Inflammatory macrophage treated with lipopolysaccharide for 4 hours (primary cell): ENCODE measurements around the gene SNAP23.
A peak's percentile ranks its signal among the peaks of the same experiment; 100 is the strongest.
"Not testable (repeated sequence)": the region's sequence is repeated elsewhere in the genome, so short reads cannot be mapped to it uniquely, and the experiment has no call there.

ENCODE experiments used
- DNase-seq: peaks from one replicate; pipeline ENCODE4 v3.0.0-alpha.2; 2020

Gene SNAP23

DNA sequence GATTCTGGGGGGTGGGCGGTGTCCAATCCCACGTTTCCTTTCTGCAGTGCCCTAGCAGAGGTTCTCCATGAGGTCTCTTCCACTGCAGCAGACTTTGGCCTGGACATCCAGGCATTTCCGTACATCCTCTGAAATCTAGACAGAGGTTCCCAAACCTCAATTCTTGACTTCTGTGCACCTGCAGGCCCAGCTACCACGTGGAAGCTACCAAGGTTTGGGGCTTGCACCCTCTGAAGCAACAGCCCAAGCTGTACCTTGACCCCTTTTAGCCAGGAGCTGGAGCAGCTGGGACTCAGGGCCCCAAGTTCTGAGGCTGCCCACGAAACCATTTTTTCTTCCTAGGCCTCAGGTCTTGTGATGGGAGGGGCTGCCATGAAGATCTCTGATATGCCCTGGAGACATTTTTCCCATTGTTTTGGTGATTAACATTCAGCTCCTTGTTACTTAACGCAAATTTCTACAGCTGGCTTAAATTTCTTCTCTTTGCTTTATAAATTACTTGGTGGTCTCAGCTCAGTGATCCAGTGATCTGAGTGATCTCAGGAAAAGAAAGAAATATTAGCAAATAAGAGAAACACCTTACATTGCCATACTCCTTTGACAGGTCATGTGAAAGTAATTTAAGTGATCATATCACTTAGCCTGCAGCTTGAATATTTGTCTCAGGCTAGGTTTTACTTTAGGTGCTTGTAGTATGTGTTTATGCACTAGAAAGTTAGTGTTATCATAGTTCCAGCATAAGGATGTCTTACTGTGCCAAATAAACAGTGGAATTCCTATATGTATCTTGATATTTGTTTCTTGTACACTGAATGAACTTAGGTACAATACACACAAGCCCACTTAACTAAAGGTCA is 3.0 kb downstream of the SNAP23 start:
- DNase-seq = no peak

DNA sequence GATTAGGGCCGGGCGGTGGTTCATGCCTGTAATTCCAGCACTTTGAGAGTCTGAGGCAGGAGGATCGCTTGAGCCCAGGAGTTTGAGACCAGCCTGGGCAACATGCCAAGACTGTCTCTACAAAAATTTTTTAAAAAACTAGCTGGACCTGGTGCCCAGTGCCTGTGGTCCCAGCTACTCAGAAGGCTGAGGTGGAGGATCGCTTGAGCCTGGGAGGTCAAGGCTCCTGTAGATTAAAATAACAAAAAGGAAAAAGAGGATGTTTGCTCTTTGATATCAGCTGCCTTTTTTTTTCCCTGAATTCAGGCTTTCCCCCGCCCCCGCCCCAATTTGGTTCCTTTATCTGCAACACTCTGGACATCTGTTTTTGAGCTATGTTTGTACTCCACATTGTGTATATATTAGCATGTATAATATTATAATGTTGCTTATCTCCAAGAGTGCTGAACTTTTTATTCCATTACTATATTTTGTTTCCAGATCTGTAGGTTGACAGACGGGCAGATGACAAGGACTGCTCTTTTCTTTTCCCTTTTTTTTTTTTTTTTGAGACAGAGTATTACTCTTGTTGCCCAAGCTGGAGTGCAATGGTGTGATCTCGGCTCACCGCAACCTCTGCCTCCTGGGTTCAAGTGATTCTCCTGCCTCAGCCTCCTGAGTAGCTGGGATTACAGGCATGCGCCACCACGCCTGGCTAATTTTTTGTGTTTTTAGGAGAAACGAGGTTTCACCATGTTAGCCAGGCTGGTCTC is 4.6 kb downstream of the SNAP23 start:
- peak; percentile 49 for DNase-seq

DNA sequence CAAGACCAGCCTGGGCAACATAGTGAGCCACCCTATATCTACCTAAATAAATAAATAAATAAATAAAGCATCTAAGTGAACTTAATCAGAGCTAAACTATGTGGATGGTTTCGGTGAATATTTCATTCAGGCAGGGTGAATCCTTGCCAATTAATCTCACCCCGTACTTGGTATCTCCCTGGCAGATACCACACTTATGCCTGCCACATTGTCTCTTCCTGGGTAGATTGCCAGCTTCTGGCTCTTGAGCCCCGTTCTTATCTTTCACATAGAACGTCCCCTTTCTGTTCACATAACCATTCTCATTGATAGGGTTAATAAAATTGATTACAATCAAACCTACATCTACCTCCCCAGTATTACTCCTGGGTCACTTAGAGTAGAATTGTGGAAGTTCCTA is 7.0 kb downstream of the SNAP23 start:
- no peak for DNase-seq

DNA sequence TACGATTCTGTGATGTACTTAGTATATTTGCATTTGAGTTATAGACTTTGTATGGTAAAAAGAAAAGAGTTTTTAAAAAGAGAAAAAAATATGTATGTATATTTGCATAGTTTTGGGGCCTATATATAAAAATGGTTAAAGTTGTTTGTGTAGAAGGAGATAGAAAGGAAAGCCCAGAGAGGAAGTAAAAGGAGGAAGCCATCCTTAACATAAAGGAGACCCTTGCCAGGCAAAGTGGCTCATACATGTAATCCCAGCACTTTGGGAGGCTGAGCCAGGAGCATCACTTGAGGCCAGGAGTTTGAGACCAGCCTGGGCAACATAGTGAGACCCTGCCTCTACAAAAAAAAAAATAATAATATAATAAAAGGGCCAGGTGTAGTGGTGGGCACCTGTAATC is 8.4 kb downstream of the SNAP23 start:
- peak; percentile 49 for DNase-seq

DNA sequence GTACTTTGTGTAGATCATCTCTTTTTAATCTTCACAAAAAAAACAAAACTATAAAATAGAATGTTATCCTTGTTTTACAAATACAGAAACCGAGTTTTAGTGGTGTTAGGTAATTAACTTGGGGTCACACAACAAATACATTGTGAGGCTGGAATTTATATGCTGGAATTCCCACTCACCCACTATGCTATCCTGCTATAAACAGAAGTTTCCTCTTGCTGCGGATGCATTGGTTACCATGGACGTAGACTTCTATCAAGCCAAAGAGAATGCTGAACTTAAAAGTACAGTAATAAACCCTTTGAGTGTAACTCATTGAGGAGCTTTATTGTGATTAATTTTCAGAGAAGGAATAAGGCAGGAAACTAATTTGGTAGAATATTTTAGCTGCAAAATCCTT is 9.2 kb downstream of the SNAP23 start:
- DNase-seq = no peak

DNA sequence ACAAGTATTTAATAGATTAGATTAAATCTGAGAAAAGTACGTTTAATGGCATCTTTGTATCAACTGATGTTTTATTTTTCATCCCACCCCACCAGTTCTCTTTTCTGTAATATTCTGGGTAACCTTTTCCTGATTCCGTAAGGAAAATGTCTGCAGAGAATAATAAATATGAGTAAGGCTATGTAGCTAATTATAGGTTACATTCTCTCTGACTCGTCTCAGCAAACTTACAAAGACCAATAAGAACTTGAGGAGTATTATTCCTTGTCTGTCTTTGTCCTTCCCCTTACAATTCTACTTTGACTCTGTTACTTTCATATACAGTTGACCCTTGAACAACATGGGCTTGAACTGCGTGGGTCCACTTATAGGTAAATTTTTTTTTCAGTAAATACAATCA is 12.1 kb downstream of the SNAP23 start:
- DNase-seq = no peak

DNA sequence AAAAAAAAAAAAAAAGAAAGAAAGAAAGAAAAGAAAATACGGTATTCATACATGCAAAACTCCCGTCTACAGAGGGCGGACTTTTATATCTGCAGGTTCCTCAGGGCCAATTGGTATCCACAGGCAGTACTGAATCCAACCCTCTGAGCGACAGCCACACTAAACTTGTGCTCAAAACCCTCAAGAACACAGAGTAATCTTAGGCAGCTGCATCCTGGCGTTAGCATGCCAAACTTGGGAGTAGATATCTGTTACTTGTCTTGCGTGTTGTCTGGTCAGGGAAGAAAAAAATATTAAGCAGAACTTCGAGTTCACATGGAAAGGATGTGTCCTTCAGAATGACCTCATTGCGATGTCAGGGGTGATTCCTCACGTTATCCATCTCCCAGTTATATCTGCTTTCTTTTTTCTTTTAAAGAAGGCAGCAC is 12.8 kb downstream of the SNAP23 start:
- peak; percentile 39 for DNase-seq

DNA sequence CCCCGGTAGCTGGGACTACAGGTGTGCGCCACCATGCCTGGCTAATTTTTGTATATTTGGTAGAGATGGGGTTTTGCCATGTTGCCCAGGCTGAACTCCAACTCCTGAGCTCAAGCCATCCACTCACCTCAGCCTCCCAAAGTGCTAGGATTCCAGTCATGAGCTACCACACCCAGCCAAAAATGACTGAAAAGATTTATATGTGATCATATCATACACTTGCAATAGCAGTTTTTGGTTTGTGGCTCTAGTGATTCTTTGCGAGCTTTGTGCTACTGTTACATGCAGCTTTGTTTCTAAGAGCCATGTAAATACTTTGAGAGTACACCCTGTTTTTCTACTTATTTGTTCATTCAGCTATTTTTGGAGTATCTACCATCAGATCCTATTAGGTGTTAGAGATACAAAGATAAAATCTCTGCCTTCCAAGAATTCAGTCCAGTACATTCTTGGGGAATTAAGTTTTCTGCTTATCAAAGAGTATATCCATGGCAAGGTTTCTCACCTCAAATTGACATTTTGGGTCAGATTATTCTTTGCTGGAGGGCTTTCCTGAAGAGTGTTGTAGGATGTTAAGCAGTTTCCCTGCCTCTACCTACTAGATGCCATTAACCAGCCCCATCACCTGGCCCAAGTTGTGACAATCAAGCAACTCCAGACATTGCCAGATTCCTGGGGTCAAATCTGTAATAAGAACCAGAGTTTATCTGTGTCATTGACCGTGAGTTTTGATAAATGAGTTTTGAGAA is 15.0 kb downstream of the SNAP23 start:
- DNase-seq = no peak

DNA sequence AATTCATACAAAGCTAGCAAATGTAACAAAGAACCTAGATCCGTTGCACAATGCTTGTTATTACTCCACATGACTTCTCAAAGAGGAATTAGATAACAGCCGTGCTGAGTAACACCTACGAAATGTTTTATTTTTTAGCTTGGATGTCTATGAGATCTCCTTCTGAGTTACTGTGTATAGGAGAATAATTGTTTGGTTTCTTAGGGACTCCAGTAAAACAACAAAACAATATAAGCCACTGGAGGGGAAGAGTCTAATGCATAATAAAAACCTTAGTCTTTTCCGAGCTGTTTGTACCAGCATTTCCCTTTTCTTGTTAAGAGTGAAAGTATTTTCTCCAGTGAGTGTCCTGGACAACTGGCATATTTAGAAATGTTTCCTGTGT is 15.6 kb downstream of the SNAP23 start:
- DNase-seq = peak; percentile 83

DNA sequence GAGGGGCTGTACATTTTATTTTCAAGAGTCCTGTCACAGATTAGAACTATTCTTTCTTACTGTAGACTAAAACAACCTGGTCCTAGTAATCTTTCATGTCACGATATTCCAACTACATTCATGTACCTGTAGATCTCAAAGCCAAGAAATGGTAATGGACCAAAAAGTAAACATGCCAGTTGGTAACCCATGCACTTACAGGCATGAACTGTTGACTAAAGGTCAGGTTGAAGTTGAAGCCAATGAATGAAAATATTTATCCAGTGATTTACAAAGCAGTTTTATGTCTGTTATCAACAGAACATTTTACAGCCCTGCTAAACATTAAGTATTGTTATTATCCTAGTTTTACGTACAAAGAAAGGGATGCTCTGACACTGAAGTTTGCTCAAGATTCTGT is 27.9 kb downstream of the SNAP23 start:
- no peak for DNase-seq

DNA sequence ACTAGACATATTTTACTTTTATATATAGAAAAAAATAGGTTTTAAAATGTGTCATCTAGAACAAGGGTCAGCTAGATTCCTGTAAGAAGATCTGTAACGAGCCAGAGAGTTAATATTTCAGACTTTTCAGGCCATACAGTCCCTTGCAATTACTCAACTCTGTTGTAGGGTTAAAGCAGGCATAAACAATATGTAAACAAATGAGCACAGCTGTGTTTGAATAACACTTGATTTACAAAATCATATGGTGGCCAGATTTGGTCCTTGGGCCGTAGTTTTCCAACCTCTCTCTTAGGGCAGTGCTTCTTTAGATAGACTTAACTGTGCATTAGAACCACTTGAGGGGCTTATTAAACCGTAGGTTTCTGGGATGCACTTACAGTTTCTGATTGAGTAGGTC is 33.5 kb downstream of the SNAP23 start:
- DNase-seq = no peak

DNA sequence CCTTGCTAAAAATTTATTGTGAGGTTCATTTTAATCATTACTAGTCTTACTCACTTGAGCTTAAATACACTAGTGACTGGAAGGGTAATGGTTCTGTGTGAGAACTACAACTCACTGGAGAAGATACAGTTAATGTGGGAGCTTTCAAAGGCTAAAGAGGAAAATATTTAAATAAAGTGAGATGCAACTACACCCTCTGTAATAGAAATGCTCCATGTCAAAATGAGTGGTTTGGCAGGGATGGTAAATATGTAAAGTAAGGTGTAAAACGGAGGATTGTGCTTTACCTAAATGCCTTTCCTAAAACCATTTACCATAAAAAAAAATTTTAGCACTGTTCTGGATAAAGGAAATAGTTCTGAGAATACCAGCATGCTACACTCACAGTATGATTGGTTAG is 37.8 kb downstream of the SNAP23 start:
- no peak for DNase-seq

DNA sequence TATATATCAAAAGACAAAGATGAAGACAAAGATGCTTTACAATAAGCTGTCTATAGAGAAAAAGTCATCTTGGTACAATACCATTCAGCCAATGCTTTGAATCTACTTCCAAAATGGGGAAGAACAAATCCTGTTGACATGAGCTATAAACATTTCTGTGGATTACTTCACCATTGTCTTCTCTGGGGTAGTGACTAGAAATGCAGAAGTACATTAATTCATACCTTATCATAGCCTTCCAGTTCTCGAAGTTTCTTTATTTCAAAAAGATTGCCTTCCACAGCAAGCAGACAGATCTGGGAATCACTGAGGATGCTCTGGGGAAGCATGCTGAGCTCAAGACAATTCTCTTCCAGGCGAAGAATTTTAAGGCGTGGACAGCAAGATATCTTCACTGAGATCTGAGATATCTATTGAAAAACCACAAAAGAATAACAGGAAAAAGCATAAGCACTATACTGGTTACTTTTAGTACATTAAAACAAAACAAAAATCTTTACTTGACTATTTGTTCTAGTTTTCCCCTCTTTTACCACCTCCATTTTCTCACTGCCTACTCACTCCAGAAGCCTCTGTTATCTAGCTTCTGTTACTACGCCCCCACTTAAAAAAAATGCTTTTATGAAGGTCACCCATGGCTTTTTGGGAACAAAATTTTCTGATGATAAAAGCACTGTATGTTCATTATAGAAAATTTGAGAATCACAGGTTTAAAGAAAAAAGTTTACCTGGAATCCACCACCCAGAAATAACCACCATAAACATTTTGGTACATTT is 49.6 kb downstream of the SNAP23 start:
- peak; percentile 72 for DNase-seq

DNA sequence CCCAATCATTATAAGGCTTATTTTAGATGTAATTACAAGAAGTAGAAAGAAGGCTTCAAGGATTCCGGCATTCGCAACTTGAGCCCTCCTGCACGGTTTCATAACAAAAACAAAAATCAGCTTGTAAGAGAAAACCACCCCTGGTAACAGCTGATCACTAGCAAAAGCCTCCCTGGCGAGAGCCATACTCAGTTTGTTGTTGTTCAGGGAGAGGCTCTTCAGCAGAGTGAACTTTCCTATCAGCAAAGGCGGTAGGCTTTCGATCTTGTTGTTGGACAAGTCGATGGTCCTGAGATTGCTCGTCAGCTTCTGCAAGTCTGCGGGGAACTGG is 52.4 kb downstream of the SNAP23 start:
- no peak for DNase-seq

DNA sequence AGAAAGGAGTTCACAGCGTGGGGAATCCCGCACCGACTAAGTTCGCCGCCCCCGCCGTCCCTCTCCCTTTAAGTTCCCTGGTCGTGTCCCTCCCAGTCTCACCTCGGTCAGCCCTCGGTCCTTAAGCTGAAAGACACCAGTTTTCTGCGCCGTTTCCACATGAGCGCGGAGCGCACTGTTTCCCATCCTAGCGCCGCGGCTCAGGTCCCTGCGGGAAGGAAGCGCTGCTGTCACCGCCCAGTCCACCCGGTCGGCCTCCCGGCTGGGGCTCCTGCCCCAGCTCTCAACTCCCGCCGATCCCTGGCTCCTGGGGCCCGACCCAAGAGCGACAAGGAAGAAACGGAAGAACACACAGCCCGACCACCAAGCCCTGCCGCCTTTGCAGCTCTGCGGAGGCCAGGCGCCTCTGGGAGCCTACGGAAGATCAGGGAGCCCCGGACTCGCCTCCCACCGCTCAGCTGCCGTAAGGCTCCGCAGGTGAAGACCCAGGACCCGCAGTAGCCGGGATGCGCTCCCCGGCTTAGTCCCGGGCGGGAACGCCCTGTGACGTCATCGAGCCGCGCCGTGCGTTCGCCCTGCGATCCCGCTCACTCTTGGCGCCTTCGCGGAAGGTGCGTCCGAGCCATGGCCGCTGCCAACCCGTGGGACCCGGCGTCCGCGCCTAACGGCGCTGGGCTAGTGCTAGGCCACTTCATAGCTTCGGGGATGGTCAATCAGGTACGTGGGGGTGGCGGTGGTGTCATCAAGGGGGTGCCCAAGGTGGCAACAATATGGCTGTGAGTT is 53.0 kb downstream of the SNAP23 start, which contains the start of the genes HAUS2 and LRRC57:
HAUS2 (plus strand) TSS at position 590 of the 783 bp plus-strand sequence; CDS start at position 625, 35 bp downstream.
LRRC57 (minus strand) TSS at position 545 of the 783 bp plus-strand sequence; CDS start at position 186, 359 bp downstream.
- DNase-seq = peak; percentile 87

DNA sequence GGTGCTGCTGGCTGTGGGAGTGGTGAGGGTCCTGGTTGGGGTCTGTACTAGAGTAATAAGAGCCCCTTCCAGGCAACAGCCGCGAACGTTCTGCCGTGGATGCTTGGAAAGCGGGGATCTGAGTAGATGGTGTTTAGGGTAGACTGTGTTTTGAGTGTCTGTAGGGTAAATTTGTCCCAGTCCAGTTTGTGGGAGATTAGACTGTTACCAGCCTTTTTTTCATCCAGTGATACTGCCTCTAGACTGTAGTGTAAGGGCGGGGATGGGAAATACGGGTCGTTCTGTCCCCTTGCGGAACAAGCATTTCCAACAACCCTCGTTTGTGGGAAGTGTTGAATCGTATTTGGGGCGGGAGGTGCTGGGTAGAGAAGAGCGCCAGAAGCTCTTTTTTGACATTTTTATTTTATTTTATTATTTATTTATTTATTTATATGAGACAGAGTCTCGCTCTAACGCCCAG is 53.6 kb downstream of the SNAP23 start:
- peak; percentile 65 for DNase-seq

DNA sequence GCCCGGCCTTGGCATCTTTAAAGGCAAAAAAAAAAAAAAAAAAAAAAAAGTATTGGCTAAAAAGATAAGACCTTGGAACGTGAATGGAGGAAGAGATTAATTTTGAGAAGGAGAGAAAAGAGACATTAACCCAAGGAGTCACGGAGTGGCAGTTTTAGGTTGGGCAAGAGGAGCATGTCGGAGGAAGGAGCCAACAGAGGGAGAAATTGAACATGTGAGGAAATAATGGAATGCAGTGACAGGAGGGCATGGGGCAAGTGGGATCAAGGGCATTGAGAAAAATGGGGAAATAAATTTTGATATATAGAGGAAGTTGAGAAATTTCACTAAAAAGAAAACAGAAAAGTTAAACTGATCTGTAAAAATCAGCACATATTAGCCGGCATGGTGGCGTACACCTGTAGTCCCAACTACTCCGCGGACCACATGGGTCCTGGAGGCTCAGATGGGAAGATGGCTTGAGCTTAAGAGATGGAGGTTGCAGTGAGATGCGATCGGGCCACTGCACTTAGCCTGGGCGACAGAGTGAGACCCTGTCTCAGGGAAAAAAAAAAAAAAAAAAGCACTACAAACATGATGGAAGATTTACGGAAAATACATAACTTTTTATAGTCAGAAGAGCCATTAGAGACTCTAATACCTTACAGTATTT is 54.4 kb downstream of the SNAP23 start:
- DNase-seq = peak; percentile 71

DNA sequence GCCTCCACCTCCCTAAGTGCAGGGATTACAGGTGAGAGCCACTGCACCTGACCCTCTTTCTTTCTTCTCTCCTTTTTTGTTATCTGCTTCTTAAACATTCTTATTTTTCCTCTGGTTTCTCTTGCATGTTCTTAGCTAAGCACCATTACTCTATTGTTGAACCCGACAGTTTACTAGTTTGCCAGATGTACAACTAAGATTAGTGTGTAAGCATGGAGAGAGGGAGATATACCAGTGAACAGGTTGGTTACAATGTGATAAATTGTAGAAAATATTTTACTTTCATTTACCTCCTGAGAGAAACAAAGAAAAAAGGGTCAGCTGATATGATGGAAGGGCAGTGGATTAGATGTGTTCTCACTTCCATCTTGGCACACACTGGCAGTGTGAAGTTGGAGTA is 58.1 kb downstream of the SNAP23 start:
- peak; percentile 16 for DNase-seq

DNA sequence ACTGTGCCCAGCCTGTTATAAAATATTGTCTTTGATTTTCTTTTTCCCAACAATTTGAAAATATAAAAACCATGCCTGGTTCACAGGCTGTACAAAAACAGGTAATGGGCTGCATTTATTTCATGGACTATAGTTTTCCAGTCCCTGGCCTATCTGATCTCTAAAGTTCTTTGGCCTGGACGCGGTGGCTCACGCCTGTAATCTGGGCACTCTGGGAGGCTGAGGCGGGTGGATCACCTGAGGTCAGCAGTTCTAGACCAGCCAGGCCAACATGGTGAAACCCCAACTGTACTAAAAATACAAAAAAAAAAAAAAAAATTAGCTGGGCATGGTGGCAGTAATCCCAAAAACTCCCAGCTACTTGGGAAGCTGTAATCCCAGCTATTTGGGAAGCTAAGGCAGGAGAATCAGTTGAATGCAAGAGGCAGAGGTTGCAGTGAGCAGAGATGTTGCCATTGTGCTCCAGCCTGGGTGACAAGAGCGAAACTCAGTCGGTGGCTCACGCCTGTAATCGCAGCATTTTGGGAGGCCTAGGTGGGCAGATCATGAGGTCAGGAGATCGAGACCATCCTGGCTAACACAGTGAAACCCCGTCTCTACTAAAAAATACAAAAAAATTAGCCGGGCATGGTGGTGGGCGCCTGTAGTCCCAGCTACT is 61.2 kb downstream of the SNAP23 start:
- DNase-seq = not testable (repeated sequence)

DNA sequence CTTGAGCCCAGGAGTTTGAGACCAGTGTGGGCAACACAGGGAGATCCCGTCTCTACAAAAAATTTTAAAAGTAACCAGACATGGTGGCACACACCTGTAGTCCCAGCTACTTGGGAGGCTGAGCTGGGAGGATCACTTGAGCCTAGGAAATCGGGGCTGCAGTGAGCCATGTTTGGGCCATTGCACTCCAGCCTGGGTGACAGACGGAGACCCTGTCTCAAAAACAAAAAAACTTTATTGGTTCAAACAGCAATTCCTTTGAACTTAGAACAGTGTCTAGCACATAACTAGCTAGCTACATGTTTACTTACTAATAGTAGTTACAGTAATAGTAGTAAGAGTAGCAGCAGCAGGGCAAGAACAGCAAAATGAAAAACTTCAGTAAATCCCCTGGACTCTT is 63.3 kb downstream of the SNAP23 start:
- no peak for DNase-seq
